ENCODE results near the gene CTSO. TPM values are rescaled to one million over a fixed set of nuclear protein-coding genes. Genes with fewer than 3 reads are reported as not detected.
"Not testable (repeated sequence)": the region's sequence is repeated elsewhere in the genome, so short reads cannot be mapped to it uniquely, and the experiment has no call there.

CTSO gene
- total and polyA plus RNA-seq, 3 donors from 2014 or later, result 10.9 to 18.6 (median 16.7) TPM

GRCh38 chr4:155941085-155941790 lies 12.4 kb downstream of the CTSO start:
- no peak overlapping the region for H3K4me3 ChIP-seq
- DNase-seq, result no peak
- TF ChIP-seq CTCF (IDR thresholded peaks at IDR 0.05) (no peak), POLR2A (IDR thresholded peaks at IDR 0.05) (no peak)
- no peak overlapping the region for H3K27ac ChIP-seq
- H3K27me3 ChIP-seq, result no peaks in the 10 kb centered on the region
- H3K9me3 ChIP-seq, result no peaks in the 10 kb centered on the region
- no peaks in the 10 kb centered on the region for H3K36me3 ChIP-seq (ENCODE audit: low read depth, missing control alignments)
- no peaks in the 10 kb centered on the region for H3K4me1 ChIP-seq
- intact Hi-C loops (cut with DNase I; ENCODE audit: low total_unique reads), result no loop called here
- 80 to 90% methylated on average over 6 of the region's 6 CpGs for WGBS, 2 donors

- H3K27ac ChIP-seq, result no peak overlapping the region
- no peak overlapping the region for H3K4me3 ChIP-seq
- no peaks in the 10 kb centered on the region for H3K27me3 ChIP-seq
- no peaks in the 10 kb centered on the region for H3K36me3 ChIP-seq (ENCODE audit: low read depth, missing control alignments)
- 62 to 68% methylated on average over 4 of the region's 4 CpGs for WGBS, 2 donors
- intact Hi-C loops (cut with DNase I; ENCODE audit: low total_unique reads), result no loop called here
- H3K9me3 ChIP-seq, result no peaks in the 10 kb centered on the region
- TF ChIP-seq CTCF (IDR thresholded peaks at IDR 0.05) (no peak), POLR2A (IDR thresholded peaks at IDR 0.05) (no peak)
- no peaks in the 10 kb centered on the region for H3K4me1 ChIP-seq
- DNase-seq, result no peak
Measured at GRCh38 chr4:155935389-155935986, 18.2 kb downstream of the CTSO start.

GRCh38 chr4:155934634-155935033 lies 19.0 kb downstream of the CTSO start:
- WGBS, 2 donors, result 96 to 99% methylated on average over 4 of the region's 4 CpGs
- not testable (repeated sequence) for H3K36me3 ChIP-seq (ENCODE audit: low read depth, missing control alignments); H3K27ac ChIP-seq

GRCh38 chr4:155931634-155932033 lies 22.0 kb downstream of the CTSO start:
- intact Hi-C loops (cut with DNase I; ENCODE audit: low total_unique reads), result no loop called here
- Histone ChIP-seq H3K36me3 (ENCODE audit: low read depth, missing control alignments) (no peaks in the 10 kb centered on the region), H3K4me3 (no peak overlapping the region), H3K27me3 (no peaks in the 10 kb centered on the region), H3K4me1 (no peaks in the 10 kb centered on the region), H3K27ac (no peak overlapping the region), H3K9me3 (no peaks in the 10 kb centered on the region)
- TF ChIP-seq POLR2A (IDR thresholded peaks at IDR 0.05), result no peak
- 93 to 94% methylated on average over 4 of the region's 4 CpGs for WGBS, 2 donors
- no peak for DNase-seq

More at GRCh38 chr4:155934634-155935033, 19.0 kb downstream of the CTSO start:
- H3K4me3 ChIP-seq; H3K9me3 ChIP-seq; H3K27me3 ChIP-seq; intact Hi-C loops (cut with DNase I; ENCODE audit: low total_unique reads); H3K4me1 ChIP-seq; DNase-seq: not testable (repeated sequence)

GRCh38 chr4:155930330-155930729 lies 23.3 kb downstream of the CTSO start:
- no peak overlapping the region for H3K4me3 ChIP-seq
- no peaks in the 10 kb centered on the region for H3K9me3 ChIP-seq
- H3K4me1 ChIP-seq, result no peaks in the 10 kb centered on the region
- intact Hi-C loops (cut with DNase I; ENCODE audit: low total_unique reads), result no loop called here
- no peak overlapping the region for H3K27ac ChIP-seq
- H3K36me3 ChIP-seq (ENCODE audit: low read depth, missing control alignments), result no peaks in the 10 kb centered on the region
- DNase-seq, result no peak
- no peaks in the 10 kb centered on the region for H3K27me3 ChIP-seq
- WGBS, 2 donors, result 86 to 92% methylated on average over 2 of the region's 2 CpGs
- TF ChIP-seq POLR2A (IDR thresholded peaks at IDR 0.05), result no peak
- no peak for TF ChIP-seq CTCF (IDR thresholded peaks at IDR 0.05)

Measured in testis (tissue), 3 donors.